GM12873 (cell line): Measurements from ENCODE around the gene CFAP65.

Experiments used
- TF ChIP-seq, protein P1 (sequence below): IDR thresholded peaks from 2 replicates; pipeline ENCODE4 v1.5.1; 2012; ENCODE audit warnings: low read depth, mild to moderate bottlenecking, moderate library complexity, low read length, control low read depth; ENCODE audit not compliant: insufficient read depth; ENCODE audit errors: missing control alignments

CFAP65 gene

DNA sequence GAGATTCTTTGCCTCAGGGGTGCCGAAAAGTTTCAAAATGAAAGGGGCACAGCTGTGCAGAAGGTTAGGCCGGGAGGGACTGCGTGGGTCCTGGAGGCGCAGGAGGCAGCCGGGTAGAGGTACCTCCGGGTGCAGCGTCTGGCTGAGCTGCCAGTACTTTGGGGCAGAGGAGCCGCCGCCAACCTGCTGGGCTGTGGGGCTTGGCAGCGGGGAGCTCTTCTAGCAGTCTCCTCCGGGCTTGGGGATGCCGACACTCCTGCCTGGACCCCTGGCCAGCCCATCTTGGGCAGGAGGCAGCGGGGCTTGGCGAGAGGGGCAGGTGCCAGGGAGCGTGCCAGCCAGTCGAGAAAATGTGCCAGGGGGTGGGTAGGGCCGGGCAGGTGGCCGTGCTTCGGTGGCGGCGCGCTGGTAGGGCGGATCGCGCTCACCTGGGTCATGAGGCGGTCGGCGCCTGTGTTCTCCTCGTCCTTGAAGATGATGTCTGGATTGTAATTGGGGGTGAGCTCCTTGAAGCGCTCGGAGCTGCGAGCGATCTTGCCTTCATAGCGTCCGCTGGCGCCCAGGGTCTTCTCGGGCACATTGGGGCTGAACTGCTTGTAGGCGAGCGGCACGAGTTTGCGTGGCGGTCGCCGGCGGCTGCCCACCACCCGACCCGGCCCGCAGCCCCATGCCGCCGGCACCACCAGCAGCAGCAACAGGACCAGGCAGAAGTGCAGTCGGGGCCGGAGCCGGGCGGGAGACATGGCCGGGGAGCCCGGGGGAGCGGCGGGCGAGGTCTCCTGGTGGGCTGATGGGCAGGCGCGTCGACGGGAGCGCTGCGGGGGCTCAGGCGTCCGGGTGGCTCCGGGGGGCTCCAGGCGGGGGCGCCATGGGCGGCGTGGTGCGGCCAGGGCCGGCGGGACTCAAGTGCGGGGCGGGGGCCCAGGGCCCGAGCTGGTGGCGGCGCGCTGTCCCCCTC is 18.7 kb upstream of the CFAP65 start:
- TF ChIP-seq, protein P1, sequence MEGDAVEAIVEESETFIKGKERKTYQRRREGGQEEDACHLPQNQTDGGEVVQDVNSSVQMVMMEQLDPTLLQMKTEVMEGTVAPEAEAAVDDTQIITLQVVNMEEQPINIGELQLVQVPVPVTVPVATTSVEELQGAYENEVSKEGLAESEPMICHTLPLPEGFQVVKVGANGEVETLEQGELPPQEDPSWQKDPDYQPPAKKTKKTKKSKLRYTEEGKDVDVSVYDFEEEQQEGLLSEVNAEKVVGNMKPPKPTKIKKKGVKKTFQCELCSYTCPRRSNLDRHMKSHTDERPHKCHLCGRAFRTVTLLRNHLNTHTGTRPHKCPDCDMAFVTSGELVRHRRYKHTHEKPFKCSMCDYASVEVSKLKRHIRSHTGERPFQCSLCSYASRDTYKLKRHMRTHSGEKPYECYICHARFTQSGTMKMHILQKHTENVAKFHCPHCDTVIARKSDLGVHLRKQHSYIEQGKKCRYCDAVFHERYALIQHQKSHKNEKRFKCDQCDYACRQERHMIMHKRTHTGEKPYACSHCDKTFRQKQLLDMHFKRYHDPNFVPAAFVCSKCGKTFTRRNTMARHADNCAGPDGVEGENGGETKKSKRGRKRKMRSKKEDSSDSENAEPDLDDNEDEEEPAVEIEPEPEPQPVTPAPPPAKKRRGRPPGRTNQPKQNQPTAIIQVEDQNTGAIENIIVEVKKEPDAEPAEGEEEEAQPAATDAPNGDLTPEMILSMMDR = no peak

DNA sequence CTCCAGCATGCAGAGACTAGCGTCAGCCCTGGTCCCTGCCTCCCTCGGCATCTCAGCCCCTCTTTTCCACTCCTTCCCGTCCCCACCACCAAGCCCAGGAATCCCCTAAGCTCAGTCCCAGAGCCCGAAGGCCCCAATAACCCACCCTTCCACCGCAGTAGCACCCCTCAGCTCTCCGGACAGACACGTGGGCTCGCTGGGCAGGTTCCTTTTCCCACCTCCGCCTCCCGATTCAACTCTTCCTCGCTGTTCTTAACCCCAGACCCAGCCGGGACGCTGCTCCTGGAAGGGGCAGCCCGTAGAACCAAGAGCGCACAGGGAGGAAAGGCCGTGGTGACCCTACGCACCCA is 18.0 kb upstream of the CFAP65 start:
- TF ChIP-seq, protein P1 = no peak

DNA sequence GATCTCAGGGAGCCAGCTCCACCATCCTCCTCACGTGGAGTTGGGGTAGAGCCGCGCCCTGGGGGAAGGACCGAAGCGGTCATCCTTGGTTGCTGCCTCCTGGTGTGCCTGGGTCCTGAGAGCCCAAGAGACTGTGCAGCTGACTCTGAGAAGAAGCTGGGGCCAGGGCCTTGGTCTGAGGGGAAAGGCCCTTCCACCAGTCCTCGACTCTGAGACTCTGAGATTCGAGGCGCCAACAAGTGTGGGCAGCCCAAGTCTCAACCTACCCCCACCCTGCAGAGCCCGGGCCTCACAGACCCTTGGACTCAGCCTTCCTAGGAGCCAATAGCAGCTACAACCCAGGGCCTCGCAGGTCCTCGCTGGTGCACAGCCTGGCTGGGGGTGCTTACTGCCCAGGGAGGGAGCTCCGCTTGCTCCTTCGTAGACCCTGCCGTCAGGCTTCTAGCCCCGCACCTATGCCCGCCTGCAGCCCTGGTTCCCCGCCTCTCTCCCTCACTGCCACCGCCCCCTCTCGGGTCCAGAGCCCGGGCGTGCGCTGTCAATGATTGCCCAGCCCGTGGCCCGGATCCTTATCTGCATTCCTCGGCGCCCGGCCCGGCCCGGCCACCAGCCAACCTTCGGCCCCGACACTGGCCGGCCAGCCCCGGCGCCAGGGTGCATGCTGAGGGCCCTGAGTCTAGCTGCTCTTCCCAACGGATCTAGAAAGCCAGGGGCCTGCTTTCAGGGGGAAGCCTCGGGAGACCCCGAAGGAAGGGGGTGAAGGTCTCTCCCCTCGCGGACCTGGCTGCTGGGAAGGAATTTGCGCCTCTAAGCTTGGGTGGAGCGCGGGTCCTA is 17.4 kb upstream of the CFAP65 start:
- TF ChIP-seq, protein P1 = no peak

DNA sequence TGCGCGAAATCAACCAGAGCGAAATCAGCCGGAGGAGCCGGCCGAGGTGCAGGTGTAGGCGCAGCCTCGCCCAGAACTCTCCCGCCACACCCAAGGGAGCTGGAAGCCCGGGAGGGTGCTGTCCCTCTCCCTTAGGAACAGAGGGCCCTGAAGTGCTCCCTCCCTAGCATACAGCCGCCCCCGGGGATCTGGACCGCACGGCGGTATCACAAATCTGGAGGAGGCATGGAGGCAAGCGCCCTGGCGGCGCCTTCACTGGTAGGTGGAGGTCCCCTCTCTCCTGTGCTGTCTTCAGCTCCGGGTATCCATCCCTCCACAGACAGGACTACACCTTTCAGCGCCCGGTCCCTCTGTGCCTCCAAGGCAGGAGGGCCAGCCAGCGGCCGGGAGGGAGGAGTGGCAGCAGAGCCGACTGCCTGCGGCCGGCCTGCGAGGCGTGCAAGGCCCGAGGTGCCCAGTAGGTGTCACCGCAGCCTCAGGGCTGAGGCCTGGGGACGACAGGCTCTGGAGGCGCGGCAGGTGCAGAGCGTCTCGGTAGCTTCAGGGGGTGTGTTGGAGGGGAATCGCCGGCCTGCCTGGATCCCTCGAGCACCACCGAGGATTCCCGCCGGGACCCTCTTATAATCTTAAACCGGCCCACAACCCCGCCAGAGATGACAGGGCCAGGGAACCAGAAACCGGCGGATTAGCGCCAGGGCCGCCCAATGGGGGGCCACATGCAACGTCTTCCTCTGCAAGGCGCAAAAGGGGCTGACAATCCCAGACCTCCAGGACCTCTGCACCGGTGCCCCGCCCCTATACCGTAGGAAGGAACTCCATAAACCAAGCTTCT is 16.6 kb upstream of the CFAP65 start:
- TF ChIP-seq, protein P1 = peak; percentile 94

DNA sequence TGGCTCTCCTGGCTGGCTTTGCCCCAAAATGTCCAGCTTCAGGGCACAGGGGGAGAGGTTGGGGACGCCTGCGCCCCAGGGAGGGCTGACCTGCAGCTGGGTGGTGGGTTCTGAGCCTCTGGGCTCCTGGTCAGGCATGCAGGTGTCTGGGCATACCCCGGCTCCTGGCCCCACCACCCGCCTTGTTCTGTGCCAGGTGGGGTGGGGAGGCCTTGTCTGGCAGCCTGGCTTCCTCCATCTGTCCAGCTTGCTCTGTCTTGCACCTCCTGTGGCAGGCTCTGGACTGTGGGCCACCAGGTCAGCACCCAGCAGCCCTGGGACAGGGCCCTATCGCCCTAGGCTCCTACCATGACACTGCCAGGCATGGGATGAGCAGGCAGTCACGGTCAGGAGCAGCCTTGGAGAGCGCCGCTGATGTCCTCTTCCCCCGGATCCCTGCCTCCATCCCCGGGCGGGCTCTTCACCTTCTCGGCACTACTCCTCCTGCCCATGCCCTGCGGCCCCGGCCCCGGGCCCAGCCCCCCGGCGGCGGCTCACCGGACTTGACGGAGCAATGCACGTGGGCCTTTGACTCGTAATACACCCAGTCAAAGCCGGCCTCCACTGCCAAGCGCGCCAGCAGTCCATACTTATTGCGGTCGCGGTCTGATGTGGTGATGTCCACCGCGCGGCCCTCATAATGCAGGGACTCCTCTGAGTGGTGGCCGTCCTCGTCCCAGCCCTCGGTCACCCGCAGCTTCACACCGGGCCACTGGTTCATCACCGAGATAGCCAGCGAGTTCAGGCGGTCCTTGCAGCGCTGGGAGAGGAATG is 15.8 kb upstream of the CFAP65 start:
- TF ChIP-seq, protein P1 = no peak

DNA sequence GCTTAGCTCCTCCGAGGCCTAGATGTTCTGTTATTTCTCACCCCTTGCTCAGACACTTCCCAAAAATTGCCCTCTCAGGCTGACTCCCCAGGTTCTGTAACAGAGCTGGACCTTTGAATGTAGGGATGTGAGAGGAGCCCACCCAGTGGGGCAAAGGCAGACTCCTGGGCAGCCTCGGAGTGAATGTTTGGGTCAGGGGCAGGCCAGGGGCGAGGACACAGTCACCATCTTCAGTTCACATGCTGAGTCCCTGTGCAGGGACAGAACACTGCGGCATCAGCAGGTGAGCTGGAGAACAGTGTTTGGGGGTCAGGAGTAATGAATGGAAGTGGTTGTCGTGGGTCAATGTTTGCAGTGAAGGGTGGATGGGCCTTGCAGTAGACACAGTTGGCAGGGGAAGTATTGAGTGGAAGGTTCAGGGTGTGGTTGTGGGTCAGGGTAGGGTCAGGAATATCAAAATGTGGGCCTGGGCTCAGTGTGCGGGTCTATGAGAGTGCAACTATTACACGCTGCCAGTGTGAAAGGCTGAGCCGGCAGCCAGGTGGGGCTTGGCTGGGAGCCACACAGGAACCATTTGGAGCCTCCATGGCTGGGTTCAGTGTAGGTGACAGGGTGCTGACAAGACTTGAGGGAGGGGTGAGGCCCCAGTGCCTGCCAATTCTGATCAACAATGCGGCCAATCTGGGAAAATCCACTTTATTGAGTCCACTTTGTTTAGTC is 15.0 kb upstream of the CFAP65 start:
- TF ChIP-seq, protein P1 = no peak
